RWPE1 (cell line): ENCODE data around the gene ZNF749.

Experiments used
- CTCF ChIA-PET: fragments of 350-600 bp; sonication (Branson Sonifier 250); formaldehyde crosslinking; extraction: SDS; loops from one replicate; lab custom pipeline; 2021; lab: Yijun Ruan, JAX
- POLR2A ChIA-PET: fragments of 400-600 bp; formaldehyde crosslinking; extraction: SDS; loops from one replicate; lab custom pipeline; 2020; ENCODE audit warnings: antibody characterized with exemption; ENCODE audit not compliant: low non-redundant PET; lab: Yijun Ruan, JAX
- DNase-seq: peaks from one replicate; pipeline ENCODE4 v3.0.0; 2012; ENCODE audit warnings: low spot score
- H3K27ac ChIP-seq: fragments of 450-650 bp; 2 replicates; pipeline ENCODE4 v1.5.1; 2017
- CTCF ChIP-seq: fragments of 450-650 bp; conservative IDR thresholded peaks from 2 replicates; pipeline ENCODE4 v1.5.1; 2017; ENCODE audit warnings: low read depth, mild to moderate bottlenecking

ZNF749 gene

GRCh38 chr19:57435062-57435978 is at the start of gene ZNF749:
Gene ZNF749 (plus strand): TSS chr19:57435325. CDS start chr19:57435579, 254 bp downstream.
- DNase-seq: peak; percentile 97
- ChIA-PET CTCF (interaction anchor here (0.6 kb wide), 1 partner anchor 684 kb away, joined by 3 read pairs; no protein-coding TSS in a partner anchor), POLR2A (no interaction called here)
- no peak for TF ChIP-seq CTCF
- H3K27ac ChIP-seq: peak within 1 kb of the TSS; percentile 78

- ChIA-PET POLR2A (interaction anchor here (0.6 to 0.7 kb wide), 3 partner anchors 18 to 794 kb away, joined by 3 read pairs; partner anchors contain the start of gene ZNF274), CTCF (no interaction called here)
- peak overlapping the region; percentile 80 for H3K27ac ChIP-seq
- no peak for DNase-seq
- no peak for TF ChIP-seq CTCF
Observed at GRCh38 chr19:57389194-57389729, 45.9 kb upstream of the ZNF749 start.

- TF ChIP-seq CTCF: no peak
- POLR2A ChIA-PET: interaction anchor here (0.6 to 0.7 kb wide), 2 partner anchors 121 to 793 kb away, joined by 3 read pairs; partner anchors contain the start of gene ZNF274
- peak within 1 kb of the TSS; percentile 80 for H3K27ac ChIP-seq
- CTCF ChIA-PET: interaction anchor here (0.5 kb wide), 1 partner anchor 17 kb away, joined by 3 read pairs; no protein-coding TSS in a partner anchor
- peak; percentile 93 for DNase-seq
Observed at GRCh38 chr19:57389730-57390598, 45.2 kb upstream of the ZNF749 start, which contains the start of gene ZNF548. Gene ZNF548 (plus strand): TSS chr19:57389854. CDS start chr19:57390100, 246 bp downstream.

GRCh38 chr19:57395710-57396109 is 39.4 kb upstream of the ZNF749 start:
- DNase-seq: no peak
- TF ChIP-seq CTCF: no peak
- ChIA-PET POLR2A (no interaction called here), CTCF (no interaction called here)
- no peak overlapping the region for H3K27ac ChIP-seq

DNA sequence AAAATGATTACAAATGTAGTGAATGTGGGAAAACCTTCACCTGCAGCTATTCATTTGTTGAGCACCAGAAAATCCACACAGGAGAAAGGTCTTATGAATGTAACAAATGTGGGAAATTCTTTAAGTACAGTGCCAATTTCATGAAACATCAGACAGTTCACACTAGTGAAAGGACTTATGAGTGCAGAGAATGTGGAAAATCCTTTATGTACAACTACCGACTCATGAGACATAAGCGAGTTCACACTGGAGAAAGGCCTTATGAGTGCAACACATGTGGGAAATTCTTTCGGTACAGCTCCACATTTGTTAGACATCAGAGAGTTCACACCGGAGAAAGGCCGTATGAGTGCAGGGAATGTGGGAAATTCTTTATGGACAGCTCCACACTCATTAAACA is 36.3 kb upstream of the ZNF749 start:
- ChIA-PET POLR2A (no interaction called here), CTCF (no interaction called here)
- TF ChIP-seq CTCF: no peak
- no peak for DNase-seq
- no peak overlapping the region for H3K27ac ChIP-seq
